IPS-20b (cell line): ENCODE data around the gene TLR6.
"Not testable (repeated sequence)": the region's sequence is repeated elsewhere in the genome, so short reads cannot be mapped to it uniquely, and the experiment has no call there.

Experiments
- H3K27ac ChIP-seq: one replicate; pipeline ENCODE4 v1.5.1; 2013; ENCODE audit warnings: low read length
- H3K27me3 ChIP-seq: 2 replicates; pipeline ENCODE4 v1.6.1; 2013; ENCODE audit warnings: mild to moderate bottlenecking, low read length, inconsistent platforms; ENCODE audit not compliant: insufficient read depth
- H3K36me3 ChIP-seq: 2 replicates; pipeline ENCODE4 v1.6.1; 2013; ENCODE audit warnings: low read depth, mild to moderate bottlenecking, inconsistent platforms, low read length, moderate library complexity; ENCODE audit not compliant: insufficient read depth
- H3K4me1 ChIP-seq: 2 replicates; pipeline ENCODE4 v1.6.1; 2013; ENCODE audit warnings: mild to moderate bottlenecking, control low read depth, inconsistent platforms, low read length, moderate library complexity; ENCODE audit not compliant: insufficient read depth
- H3K4me3 ChIP-seq: 2 replicates; pipeline ENCODE4 v1.5.1; 2013; ENCODE audit warnings: mild to moderate bottlenecking, low read length, inconsistent platforms
- H3K9ac ChIP-seq: 2 replicates; pipeline ENCODE4 v1.6.1; 2013; ENCODE audit warnings: low read depth, mild to moderate bottlenecking, inconsistent platforms, low read length, moderate library complexity
- H3K9me3 ChIP-seq: 2 replicates; pipeline ENCODE4 v1.6.1; 2013; ENCODE audit warnings: mild to moderate bottlenecking, low read depth, low read length, inconsistent platforms; ENCODE audit not compliant: insufficient read depth

Gene TLR6

DNA sequence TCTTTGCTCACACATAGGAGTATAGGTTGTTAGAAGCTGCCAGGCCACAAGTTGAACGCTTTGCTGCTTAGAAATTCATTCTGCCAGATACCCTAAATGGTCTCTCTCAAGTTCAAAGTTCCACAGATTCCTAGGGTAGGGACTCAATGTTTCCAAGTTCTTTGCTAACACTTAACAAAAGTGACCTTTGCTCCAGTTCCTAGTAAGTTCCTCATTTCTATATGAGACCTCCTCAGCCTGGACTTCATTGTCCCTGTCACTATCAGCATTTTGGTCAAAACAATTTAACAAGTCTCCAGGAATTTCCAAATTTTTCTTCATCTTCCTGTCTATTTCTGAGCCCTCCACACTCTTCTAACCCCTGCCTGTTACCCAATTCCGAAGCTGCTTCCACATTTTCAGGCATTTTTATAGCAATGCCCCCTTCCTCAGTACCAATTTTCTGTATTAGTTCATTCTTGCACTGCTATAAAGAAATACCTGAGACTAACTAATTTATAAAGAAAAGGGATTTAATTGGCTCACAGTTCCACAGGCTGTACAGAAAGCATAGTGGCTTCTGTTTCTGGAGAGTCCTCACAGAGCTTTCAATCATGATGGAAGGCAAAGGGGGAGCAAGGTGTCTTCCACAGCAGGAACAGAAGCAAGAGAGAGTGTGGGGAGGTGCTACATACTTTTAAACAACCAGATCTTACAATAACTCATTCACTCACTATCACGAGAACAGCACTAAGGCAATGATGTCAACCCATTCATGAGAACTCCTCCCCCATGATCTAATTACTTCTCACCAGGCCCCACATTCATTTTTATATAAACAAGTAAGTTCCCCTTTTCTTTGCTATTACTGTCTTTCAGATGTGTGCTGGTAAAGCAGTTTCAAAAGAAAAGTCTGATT lies 40.5 kb downstream of the TLR6 start:
- Histone ChIP-seq H3K4me1 (no peaks in the 10 kb centered on the region), H3K27me3 (no peaks in the 10 kb centered on the region; the same call in 1 of the 2 replicates), H3K36me3 (no peaks in the 10 kb centered on the region), H3K27ac (no peak overlapping the region), H3K9me3 (no peaks in the 10 kb centered on the region), H3K9ac (no peak overlapping the region), H3K4me3 (no peak overlapping the region)

- no peaks in the 10 kb centered on the region for H3K4me1 ChIP-seq
- H3K4me3 ChIP-seq: no peak overlapping the region
- no peaks in the 10 kb centered on the region for H3K36me3 ChIP-seq
- no peak overlapping the region for H3K9ac ChIP-seq
- H3K27ac ChIP-seq: no peak overlapping the region
- H3K27me3 ChIP-seq: no peaks in the 10 kb centered on the region; the same call in 1 of the 2 replicates
- no peaks in the 10 kb centered on the region for H3K9me3 ChIP-seq
These were observed 42.2 kb downstream of the TLR6 start for GRCh38 chr4:38814386-38814785.

DNA sequence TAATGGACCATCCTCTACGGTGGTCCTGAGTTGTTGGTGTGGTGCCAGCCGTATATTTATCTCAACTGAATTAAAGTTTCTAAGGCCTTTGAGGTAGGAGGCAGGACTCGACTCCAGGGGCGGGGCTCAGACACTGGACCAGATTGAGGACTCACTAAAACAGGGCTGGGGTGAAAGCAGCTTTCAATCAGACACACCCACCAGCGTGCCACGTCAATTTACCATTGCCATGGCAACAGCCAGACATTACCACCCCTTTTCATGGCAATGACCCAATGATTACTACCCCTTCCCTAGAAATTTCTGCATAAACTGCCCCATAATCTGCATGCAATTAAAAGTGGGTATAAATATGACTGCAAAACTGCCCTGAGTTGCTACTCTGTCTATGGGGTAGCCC lies 45.3 kb downstream of the TLR6 start:
- no peak overlapping the region for H3K9ac ChIP-seq
- H3K27ac ChIP-seq: no peak overlapping the region
- H3K4me3 ChIP-seq: no peak overlapping the region
- H3K4me1 ChIP-seq: no peaks in the 10 kb centered on the region
- no peaks in the 10 kb centered on the region for H3K27me3 ChIP-seq
- H3K36me3 ChIP-seq: no peaks in the 10 kb centered on the region
- no peaks in the 10 kb centered on the region for H3K9me3 ChIP-seq

DNA sequence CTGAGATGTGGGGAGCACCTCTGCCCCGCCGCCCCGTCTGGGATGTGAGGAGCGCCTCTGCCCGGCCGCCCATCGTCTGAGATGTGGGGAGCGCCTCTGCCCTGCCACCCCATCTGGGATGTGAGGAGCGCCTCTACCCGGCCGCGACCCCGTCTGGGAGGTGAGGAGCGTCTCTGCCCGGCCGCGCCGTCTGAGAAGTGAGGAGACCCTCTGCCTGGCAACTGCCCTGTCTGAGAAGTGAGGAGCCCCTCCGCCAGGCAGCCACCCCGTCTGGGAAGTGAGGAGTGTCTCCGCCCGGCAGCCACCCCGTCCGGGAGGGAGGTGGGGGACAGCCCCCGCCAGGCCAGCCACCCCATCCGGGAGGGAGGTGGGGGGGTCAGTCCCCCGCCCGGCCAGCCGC lies 49.2 kb downstream of the TLR6 start:
- H3K27ac ChIP-seq, H3K4me3 ChIP-seq, H3K36me3 ChIP-seq, H3K27me3 ChIP-seq, H3K4me1 ChIP-seq, H3K9ac ChIP-seq: not testable (repeated sequence)
- peaks cover 11% of the 10 kb centered on the region; the same call in 1 of the 2 replicates for H3K9me3 ChIP-seq

- H3K4me1 ChIP-seq, H3K9ac ChIP-seq, H3K27me3 ChIP-seq, H3K36me3 ChIP-seq, H3K4me3 ChIP-seq, H3K27ac ChIP-seq: not testable (repeated sequence)
- peaks cover 15% of the 10 kb centered on the region; the same call in 1 of the 2 replicates for H3K9me3 ChIP-seq
These were observed 50.4 kb downstream of the TLR6 start for GRCh38 chr4:38806251-38806650.

DNA sequence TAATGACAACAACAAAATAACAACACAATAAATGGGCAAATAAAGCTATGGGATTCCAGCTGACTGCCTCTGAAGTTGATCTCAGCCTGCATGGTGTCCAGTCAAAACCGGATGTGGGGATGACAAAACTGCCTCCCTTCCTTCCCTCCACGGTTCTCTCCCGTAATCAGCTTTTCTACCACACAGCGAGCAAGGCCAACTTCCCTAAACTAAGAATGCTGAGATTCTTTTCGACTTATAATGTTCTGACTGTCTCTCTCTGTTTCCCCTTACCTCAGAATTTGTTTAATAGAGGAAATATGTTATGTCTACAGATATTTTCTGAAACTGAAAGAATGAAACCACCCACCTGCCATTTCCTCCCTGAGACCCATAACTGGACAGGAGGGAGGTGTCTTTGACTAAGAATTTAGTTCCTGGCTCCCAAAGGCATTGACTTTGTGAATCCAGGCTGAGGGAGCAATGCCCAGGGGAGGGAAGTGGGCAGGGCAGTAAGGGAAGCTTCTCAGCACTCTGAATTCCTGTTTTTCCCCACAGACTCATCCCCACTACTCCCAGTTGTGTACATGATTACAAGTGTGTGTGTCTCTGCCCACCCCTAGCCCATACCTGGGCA lies 51.0 kb downstream of the TLR6 start:
- no peak overlapping the region for H3K27ac ChIP-seq
- H3K27me3 ChIP-seq: no peaks in the 10 kb centered on the region
- no peaks in the 10 kb centered on the region for H3K4me1 ChIP-seq
- H3K9ac ChIP-seq: no peak overlapping the region
- H3K9me3 ChIP-seq: peaks cover 15% of the 10 kb centered on the region; the same call in 1 of the 2 replicates
- no peak overlapping the region for H3K4me3 ChIP-seq
- H3K36me3 ChIP-seq: no peaks in the 10 kb centered on the region

GRCh38 chr4:38804654-38805295 lies 51.8 kb downstream of the TLR6 start, which contains the start of gene TLR1:
Gene TLR1 (minus strand): TSS chr4:38804791. CDS start chr4:38798831, 5,960 bp downstream.
- Histone ChIP-seq H3K4me1 (no peaks in the 10 kb centered on the region), H3K36me3 (no peaks in the 10 kb centered on the region), H3K27ac (no peak within 1 kb of the TSS), H3K9ac (no peak within 1 kb of the TSS), H3K9me3 (peaks cover 15% of the 10 kb centered on the region; the same call in 1 of the 2 replicates), H3K4me3 (no peak within 1 kb of the TSS), H3K27me3 (no peaks in the 10 kb centered on the region)

GRCh38 chr4:38803833-38804653 lies 52.6 kb downstream of the TLR6 start:
- Histone ChIP-seq H3K9ac (no peak overlapping the region), H3K4me1 (no peaks in the 10 kb centered on the region), H3K36me3 (no peaks in the 10 kb centered on the region), H3K9me3 (peaks cover 15% of the 10 kb centered on the region; the same call in 1 of the 2 replicates), H3K27ac (no peak overlapping the region), H3K27me3 (no peaks in the 10 kb centered on the region), H3K4me3 (no peak overlapping the region)

DNA sequence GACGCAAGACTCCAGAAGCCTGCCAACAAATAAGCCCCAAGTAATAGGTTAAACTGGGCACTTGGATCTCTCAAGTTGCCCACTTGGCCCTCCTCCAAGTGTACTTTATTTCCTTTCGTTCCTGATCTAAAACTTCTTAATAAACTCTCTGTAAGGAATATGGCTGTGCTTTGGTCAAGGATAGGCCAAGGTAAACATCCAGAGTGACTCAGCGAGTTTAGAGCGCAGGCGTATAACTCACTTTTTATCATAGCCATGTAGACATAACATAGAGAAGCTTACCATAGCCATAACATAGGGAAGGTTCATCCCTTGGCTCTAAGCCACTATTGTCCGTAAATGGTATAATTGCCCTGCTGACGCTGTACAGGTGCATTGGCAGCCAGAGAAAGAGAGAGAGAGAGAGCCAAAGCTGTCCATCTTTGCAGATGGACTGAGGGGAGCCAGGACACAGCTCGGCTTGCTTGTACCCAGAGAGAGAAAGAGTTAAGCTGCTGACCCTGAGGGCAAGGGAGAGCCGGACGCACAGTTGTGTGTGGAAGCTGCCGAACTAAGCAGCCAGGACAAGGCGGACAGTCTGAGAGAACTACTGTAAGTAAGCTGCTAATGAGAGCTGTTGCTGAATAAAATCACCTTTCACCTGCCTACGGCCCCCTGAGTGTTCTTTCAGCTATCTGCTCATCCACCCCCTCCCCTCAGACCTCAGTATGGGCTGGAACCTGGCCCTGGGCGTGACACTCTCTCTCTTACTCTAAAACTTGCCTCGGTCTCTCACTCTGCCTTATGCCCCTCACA lies 53.9 kb downstream of the TLR6 start:
- Histone ChIP-seq H3K27me3 (no peaks in the 10 kb centered on the region), H3K9me3 (peaks cover 15% of the 10 kb centered on the region; the same call in 1 of the 2 replicates), H3K27ac (no peak overlapping the region), H3K4me3 (no peak overlapping the region), H3K36me3 (no peaks in the 10 kb centered on the region), H3K9ac (no peak overlapping the region), H3K4me1 (no peaks in the 10 kb centered on the region)

DNA sequence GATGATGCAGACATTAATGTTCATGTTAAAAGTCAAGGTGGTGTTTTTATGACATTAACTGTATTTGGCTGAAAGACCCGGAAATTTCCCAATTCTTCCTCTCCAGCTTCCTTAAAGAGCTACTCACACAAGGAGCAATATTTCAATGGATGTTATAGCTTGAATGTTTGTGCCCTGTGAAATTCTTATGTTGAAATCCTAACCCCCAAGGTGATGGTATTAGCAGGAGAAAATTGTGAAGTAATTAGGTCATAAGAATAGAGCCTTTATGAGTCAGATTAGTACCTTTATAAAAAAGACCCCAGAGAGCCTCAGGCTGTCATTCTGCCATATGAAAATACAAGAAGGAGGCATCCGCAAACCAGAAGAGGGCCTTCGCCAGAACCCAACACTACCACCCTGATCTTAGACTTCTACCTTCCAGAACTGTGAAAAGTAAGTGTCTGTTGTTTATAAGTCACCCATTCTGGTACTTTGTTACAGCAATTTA lies 55.6 kb downstream of the TLR6 start:
- no peak overlapping the region for H3K9ac ChIP-seq
- no peak overlapping the region for H3K4me3 ChIP-seq
- no peaks in the 10 kb centered on the region for H3K27me3 ChIP-seq
- peaks cover 15% of the 10 kb centered on the region; the same call in 1 of the 2 replicates for H3K9me3 ChIP-seq
- H3K36me3 ChIP-seq: no peaks in the 10 kb centered on the region
- H3K27ac ChIP-seq: no peak overlapping the region
- H3K4me1 ChIP-seq: no peaks in the 10 kb centered on the region
